ENCODE data around the gene KDM3B. TPM values are rescaled to one million over a fixed set of nuclear protein-coding genes. Genes with fewer than 3 reads are reported as not detected.

The KDM3B gene
- total RNA-seq, 1 experiment from 2014 or later = 89.2 TPM

DNA sequence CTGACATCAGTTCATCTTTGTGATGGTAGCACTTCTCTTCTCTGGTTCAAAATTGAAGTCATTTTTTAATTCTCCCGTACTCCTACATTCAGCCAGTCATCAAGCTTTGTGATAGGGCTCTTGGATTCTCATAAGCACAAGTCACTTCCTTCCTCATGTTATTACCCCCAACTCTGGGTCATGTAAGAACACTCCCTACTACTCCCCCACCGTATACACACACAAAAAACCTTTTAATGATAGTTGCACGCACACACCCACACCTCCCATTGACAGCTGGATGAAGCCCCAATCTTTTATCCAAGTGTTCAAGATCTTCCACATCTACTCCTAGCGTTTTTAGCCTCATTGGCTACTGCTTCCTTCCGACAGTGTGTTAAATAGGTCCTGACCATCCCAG lies 16.8 kb downstream of the KDM3B start:
- H2AFZ ChIP-seq (ENCODE audit: low read length) = no peak overlapping the region
- peaks cover 8 to 15% (median 13%) of the 10 kb centered on the region in 3 experiments; a peak in 5 of 7 replicates for H3K36me3 Mint-ChIP-seq (ENCODE audit: insufficient read depth in 1 of 3, low read depth in 3 of 3)
- no peak overlapping the region for H3K27ac ChIP-seq (ENCODE audit: insufficient read length, low read depth, low read length)
- H3T11ph ChIP-seq (ENCODE audit: low read length) = no peak overlapping the region
- peak overlapping the region in 1 of 3 experiments; percentile 9; a peak in 2 of 7 replicates for H3K27ac Mint-ChIP-seq
- H3K14ac ChIP-seq (ENCODE audit: insufficient read depth, low read length) = no peak overlapping the region
- DNase-seq = no peak
- H2BK12ac ChIP-seq (ENCODE audit: insufficient read length, low read depth, low read length) = no peak overlapping the region
- H4K91ac ChIP-seq (ENCODE audit: insufficient read length, low read depth, low read length) = no peak overlapping the region
- H2BK20ac ChIP-seq (ENCODE audit: low read depth, low read length, poor library complexity, severe bottlenecking) = no peak overlapping the region
- H3K79me2 ChIP-seq (ENCODE audit: insufficient read depth, low read length) = peaks cover 7% of the 10 kb centered on the region; the same call in 1 of the 2 replicates
- H3K4me1 ChIP-seq (ENCODE audit: insufficient read depth, low read length) = no peaks in the 10 kb centered on the region
- no peak overlapping the region for H2BK5ac ChIP-seq (ENCODE audit: insufficient read length, low read length)
- H3K9me3 ChIP-seq (ENCODE audit: control insufficient read depth, low read depth, low read length) = no peaks in the 10 kb centered on the region
- H3K4me3 Mint-ChIP-seq = no peak overlapping the region
- H2AK5ac ChIP-seq (ENCODE audit: insufficient read length, low read length) = no peak overlapping the region
- H3K9me3 Mint-ChIP-seq = no peaks in the 10 kb centered on the region
- H4K20me1 ChIP-seq (ENCODE audit: control insufficient read depth, insufficient read depth, insufficient read length) = no peaks in the 10 kb centered on the region
- H3K9ac ChIP-seq (ENCODE audit: extremely low read depth, insufficient read length, low read length) = no peak overlapping the region
- no peaks in the 10 kb centered on the region for H3K27me3 Mint-ChIP-seq (ENCODE audit: low read depth)
- H4K8ac ChIP-seq (replicated peaks; ENCODE audit: insufficient read length, low read depth, low read length) = no peak overlapping the region
- no peak overlapping the region for H3K18ac ChIP-seq (ENCODE audit: insufficient read length, low read depth, low read length)
- WGBS (ENCODE audit: extremely low coverage, insufficient read length, low lambda C conversion rate) = no CpG with 5 or more reads among the region's 5 CpGs
- H3K23me2 ChIP-seq (ENCODE audit: insufficient read length, low read depth, low read length, poor library complexity, severe bottlenecking) = no peaks in the 10 kb centered on the region
- H3K56ac ChIP-seq (ENCODE audit: insufficient read length, low read depth, low read length) = no peak overlapping the region
- H3K4me2 ChIP-seq (ENCODE audit: insufficient read depth, insufficient read length, low read length) = no peak overlapping the region
- H3K4ac ChIP-seq (ENCODE audit: low read depth, low read length) = no peak overlapping the region
- TF ChIP-seq, protein P1, sequence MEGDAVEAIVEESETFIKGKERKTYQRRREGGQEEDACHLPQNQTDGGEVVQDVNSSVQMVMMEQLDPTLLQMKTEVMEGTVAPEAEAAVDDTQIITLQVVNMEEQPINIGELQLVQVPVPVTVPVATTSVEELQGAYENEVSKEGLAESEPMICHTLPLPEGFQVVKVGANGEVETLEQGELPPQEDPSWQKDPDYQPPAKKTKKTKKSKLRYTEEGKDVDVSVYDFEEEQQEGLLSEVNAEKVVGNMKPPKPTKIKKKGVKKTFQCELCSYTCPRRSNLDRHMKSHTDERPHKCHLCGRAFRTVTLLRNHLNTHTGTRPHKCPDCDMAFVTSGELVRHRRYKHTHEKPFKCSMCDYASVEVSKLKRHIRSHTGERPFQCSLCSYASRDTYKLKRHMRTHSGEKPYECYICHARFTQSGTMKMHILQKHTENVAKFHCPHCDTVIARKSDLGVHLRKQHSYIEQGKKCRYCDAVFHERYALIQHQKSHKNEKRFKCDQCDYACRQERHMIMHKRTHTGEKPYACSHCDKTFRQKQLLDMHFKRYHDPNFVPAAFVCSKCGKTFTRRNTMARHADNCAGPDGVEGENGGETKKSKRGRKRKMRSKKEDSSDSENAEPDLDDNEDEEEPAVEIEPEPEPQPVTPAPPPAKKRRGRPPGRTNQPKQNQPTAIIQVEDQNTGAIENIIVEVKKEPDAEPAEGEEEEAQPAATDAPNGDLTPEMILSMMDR (conservative IDR thresholded peaks at IDR 0.05) = no peak
- peaks cover 0 to 1% of the 10 kb centered on the region in 2 experiments; a peak in 2 of 4 replicates for H3K4me1 Mint-ChIP-seq
- no peak overlapping the region for H2BK120ac ChIP-seq (ENCODE audit: low read depth, low read length, poor library complexity, severe bottlenecking)
- no peak overlapping the region for H2BK15ac ChIP-seq (ENCODE audit: low read depth, low read length)
- H4K5ac ChIP-seq (ENCODE audit: insufficient read length, low read depth, low read length) = no peak overlapping the region
- no peaks in the 10 kb centered on the region for H3K27me3 ChIP-seq (ENCODE audit: insufficient read depth, low read length)
- H3K79me1 ChIP-seq (ENCODE audit: insufficient read depth, low read depth, low read length, poor library complexity, severe bottlenecking) = peaks cover 8% of the 10 kb centered on the region
- no peak overlapping the region for H3K23ac ChIP-seq (ENCODE audit: insufficient read length, low read depth, low read length)
